Measurements from ENCODE around the gene FOXA3. TPM values are rescaled to one million over a fixed set of nuclear protein-coding genes. Genes with fewer than 3 reads are reported as not detected.

The FOXA3 gene
- total RNA-seq, 4 donors from 2014 or later: not detected

- TF ChIP-seq EP300 (IDR thresholded peaks at IDR 0.05) (no peak), POLR2A (IDR thresholded peaks at IDR 0.05) (no peak)
- TF ChIP-seq, protein P1, sequence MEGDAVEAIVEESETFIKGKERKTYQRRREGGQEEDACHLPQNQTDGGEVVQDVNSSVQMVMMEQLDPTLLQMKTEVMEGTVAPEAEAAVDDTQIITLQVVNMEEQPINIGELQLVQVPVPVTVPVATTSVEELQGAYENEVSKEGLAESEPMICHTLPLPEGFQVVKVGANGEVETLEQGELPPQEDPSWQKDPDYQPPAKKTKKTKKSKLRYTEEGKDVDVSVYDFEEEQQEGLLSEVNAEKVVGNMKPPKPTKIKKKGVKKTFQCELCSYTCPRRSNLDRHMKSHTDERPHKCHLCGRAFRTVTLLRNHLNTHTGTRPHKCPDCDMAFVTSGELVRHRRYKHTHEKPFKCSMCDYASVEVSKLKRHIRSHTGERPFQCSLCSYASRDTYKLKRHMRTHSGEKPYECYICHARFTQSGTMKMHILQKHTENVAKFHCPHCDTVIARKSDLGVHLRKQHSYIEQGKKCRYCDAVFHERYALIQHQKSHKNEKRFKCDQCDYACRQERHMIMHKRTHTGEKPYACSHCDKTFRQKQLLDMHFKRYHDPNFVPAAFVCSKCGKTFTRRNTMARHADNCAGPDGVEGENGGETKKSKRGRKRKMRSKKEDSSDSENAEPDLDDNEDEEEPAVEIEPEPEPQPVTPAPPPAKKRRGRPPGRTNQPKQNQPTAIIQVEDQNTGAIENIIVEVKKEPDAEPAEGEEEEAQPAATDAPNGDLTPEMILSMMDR (IDR thresholded peaks at IDR 0.05): no peak
- Histone ChIP-seq H3K36me3 (peaks cover 0 to 23% (median 0%) of the 10 kb centered on the region in 3 donors), H3K4me3 (peak overlapping the region in 1 of 4 donors; percentile 96), H3K27me3 (no peaks in the 10 kb centered on the region), H3K27ac (no peak overlapping the region), H3K4me1 (peaks cover 0 to 51% (median 23%) of the 10 kb centered on the region in 4 donors), H3K9me3 (no peaks in the 10 kb centered on the region)
- 84 to 88% methylated on average over 22 to 51 of the region's 57 CpGs for WGBS, 2 donors
- DNase-seq (ENCODE audit: low spot score in 2 of 2): no peak
Measured at GRCh38 chr19:45883881-45884681, 20.0 kb downstream of the FOXA3 start.

DNA sequence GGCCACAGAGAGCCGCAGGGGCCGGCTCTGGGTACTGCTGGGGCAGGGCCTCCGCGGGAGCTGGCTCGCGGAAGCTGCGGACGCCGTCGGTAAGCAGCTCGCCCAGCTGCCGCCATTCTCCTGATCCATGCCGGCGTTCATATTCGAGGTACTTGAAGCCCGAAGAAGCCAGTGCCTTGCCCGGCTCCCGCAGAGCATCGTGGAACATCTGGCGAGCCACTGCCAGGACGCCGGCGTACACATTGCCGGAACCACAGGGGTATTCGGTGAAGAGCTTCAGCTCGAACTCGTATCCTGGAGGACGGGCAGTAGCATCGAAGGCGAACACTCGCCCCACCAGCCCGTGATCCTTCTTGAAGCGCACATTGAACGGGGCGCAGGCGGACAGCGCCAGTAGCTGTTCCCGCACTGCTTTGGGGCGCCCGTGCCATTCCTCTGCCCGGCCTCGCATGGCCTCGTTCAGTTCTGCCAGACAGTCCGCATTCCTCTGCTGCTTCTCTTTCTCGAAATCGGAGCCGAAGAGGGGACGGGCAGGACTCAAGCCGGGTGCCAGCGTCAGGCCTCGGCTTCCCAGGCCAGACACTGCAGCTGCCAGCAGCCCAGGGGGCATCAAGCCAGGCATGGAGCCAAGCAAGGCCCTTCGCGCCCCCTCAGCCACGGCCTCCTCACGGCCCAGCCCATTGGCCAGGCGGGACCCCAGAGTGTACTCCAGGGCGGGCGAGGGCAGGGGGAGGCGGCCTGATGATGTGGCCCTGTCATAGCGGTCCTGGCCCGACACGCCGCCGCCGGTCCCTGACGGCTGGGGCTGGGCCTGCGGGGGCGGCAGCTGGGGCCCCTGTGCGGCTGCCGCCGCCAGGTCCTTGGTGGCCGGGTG is 20.8 kb downstream of the FOXA3 start:
- WGBS, 2 donors: 49 to 70% methylated on average over 36 to 54 of the region's 72 CpGs
- Histone ChIP-seq H3K27me3 (no peaks in the 10 kb centered on the region), H3K27ac (peak overlapping the region; percentile 72 to 93 (median 84)), H3K9me3 (no peaks in the 10 kb centered on the region), H3K4me3 (peak overlapping the region; percentile 46 to 96 (median 80)), H3K4me1 (peaks cover 0 to 51% (median 23%) of the 10 kb centered on the region in 4 donors), H3K36me3 (peaks cover 0 to 23% (median 0%) of the 10 kb centered on the region in 3 donors)
- DNase-seq (ENCODE audit: low spot score in 2 of 2): no peak
- TF ChIP-seq, protein P1 (IDR thresholded peaks at IDR 0.05): no peak
- TF ChIP-seq EP300 (IDR thresholded peaks at IDR 0.05): no peak

GRCh38 chr19:45885556-45886426 is 21.7 kb downstream of the FOXA3 start, which contains the start of gene IRF2BP1:
Gene IRF2BP1, minus strand, starts transcription at chr19:45886141. Its CDS starts 367 bp downstream, at chr19:45885774.
- TF ChIP-seq, protein P1 (IDR thresholded peaks at IDR 0.05): peak in 3 of 5 experiments; percentile 9 to 57 (median 15)
- TF ChIP-seq POLR2A (IDR thresholded peaks at IDR 0.05) (peak; percentile 33 to 86), EP300 (IDR thresholded peaks at IDR 0.05) (peak; percentile 47 to 88)
- Histone ChIP-seq H3K27me3 (no peaks in the 10 kb centered on the region), H3K4me1 (peaks cover 0 to 51% (median 23%) of the 10 kb centered on the region in 4 donors), H3K36me3 (peaks cover 0 to 32% (median 0%) of the 10 kb centered on the region in 3 donors), H3K4me3 (peak within 1 kb of the TSS; percentile 46 to 96 (median 80)), H3K27ac (peak within 1 kb of the TSS; percentile 72 to 93 (median 84)), H3K9me3 (no peaks in the 10 kb centered on the region)
- DNase-seq (ENCODE audit: low spot score in 2 of 2): peak; percentile 89 to 95
- 0 to 1% methylated on average over 40 to 69 of the region's 107 CpGs for WGBS, 2 donors

- no peaks in the 10 kb centered on the region for H3K27me3 ChIP-seq
- H3K4me3 ChIP-seq: peak overlapping the region; percentile 46 to 96 (median 80)
- H3K27ac ChIP-seq: peak overlapping the region; percentile 72 to 93 (median 84)
- peaks cover 0 to 34% (median 0%) of the 10 kb centered on the region in 3 donors for H3K36me3 ChIP-seq
- 1% methylated on average over 22 to 30 of the region's 32 CpGs for WGBS, 2 donors
- H3K4me1 ChIP-seq: peaks cover 0 to 51% (median 23%) of the 10 kb centered on the region in 4 donors
- no peaks in the 10 kb centered on the region for H3K9me3 ChIP-seq
- peak; percentile 78 to 93 for DNase-seq (ENCODE audit: low spot score in 2 of 2)
- TF ChIP-seq EP300 (IDR thresholded peaks at IDR 0.05) (peak; percentile 82 to 89), POLR2A (IDR thresholded peaks at IDR 0.05) (peak in 1 of 2 donors; percentile 60)
- TF ChIP-seq, protein P1 (IDR thresholded peaks at IDR 0.05): no peak
Measured at GRCh38 chr19:45886427-45887199, 22.5 kb downstream of the FOXA3 start.
